Measurements from ENCODE around the gene GNAT1. TPM values are rescaled to one million over a fixed set of nuclear protein-coding genes. Genes with fewer than 3 reads are reported as not detected.

GNAT1 gene
- total RNA-seq, 1 donor from 2014 or later: 0.12 TPM

- TF ChIP-seq, protein P1, sequence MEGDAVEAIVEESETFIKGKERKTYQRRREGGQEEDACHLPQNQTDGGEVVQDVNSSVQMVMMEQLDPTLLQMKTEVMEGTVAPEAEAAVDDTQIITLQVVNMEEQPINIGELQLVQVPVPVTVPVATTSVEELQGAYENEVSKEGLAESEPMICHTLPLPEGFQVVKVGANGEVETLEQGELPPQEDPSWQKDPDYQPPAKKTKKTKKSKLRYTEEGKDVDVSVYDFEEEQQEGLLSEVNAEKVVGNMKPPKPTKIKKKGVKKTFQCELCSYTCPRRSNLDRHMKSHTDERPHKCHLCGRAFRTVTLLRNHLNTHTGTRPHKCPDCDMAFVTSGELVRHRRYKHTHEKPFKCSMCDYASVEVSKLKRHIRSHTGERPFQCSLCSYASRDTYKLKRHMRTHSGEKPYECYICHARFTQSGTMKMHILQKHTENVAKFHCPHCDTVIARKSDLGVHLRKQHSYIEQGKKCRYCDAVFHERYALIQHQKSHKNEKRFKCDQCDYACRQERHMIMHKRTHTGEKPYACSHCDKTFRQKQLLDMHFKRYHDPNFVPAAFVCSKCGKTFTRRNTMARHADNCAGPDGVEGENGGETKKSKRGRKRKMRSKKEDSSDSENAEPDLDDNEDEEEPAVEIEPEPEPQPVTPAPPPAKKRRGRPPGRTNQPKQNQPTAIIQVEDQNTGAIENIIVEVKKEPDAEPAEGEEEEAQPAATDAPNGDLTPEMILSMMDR (IDR thresholded peaks at IDR 0.05; ENCODE audit: unreplicated experiment): no peak
- Mint-ChIP-seq H3K4me1 (ENCODE audit: low read depth) (peaks cover 19% of the 10 kb centered on the region), H3K9me3 (ENCODE audit: low read depth) (no peaks in the 10 kb centered on the region), H3K4me3 (ENCODE audit: low read depth) (no peak overlapping the region), H3K27ac (no peak overlapping the region), H3K27me3 (no peaks in the 10 kb centered on the region), H3K36me3 (ENCODE audit: insufficient read depth) (peaks cover 2% of the 10 kb centered on the region)
- no peak for DNase-seq (ENCODE audit: low spot score, unreplicated experiment)
Measured at GRCh38 chr3:50164481-50164880, 26.9 kb upstream of the GNAT1 start.

- Mint-ChIP-seq H3K27ac (no peak overlapping the region), H3K4me1 (ENCODE audit: low read depth) (peaks cover 17% of the 10 kb centered on the region), H3K4me3 (ENCODE audit: low read depth) (no peak overlapping the region), H3K9me3 (ENCODE audit: low read depth) (no peaks in the 10 kb centered on the region), H3K36me3 (ENCODE audit: insufficient read depth) (no peaks in the 10 kb centered on the region), H3K27me3 (no peaks in the 10 kb centered on the region)
- TF ChIP-seq, protein P1 (IDR thresholded peaks at IDR 0.05; ENCODE audit: unreplicated experiment): no peak
- DNase-seq (ENCODE audit: low spot score, unreplicated experiment): no peak
Measured at GRCh38 chr3:50164984-50165909, 26.2 kb upstream of the GNAT1 start.

DNA sequence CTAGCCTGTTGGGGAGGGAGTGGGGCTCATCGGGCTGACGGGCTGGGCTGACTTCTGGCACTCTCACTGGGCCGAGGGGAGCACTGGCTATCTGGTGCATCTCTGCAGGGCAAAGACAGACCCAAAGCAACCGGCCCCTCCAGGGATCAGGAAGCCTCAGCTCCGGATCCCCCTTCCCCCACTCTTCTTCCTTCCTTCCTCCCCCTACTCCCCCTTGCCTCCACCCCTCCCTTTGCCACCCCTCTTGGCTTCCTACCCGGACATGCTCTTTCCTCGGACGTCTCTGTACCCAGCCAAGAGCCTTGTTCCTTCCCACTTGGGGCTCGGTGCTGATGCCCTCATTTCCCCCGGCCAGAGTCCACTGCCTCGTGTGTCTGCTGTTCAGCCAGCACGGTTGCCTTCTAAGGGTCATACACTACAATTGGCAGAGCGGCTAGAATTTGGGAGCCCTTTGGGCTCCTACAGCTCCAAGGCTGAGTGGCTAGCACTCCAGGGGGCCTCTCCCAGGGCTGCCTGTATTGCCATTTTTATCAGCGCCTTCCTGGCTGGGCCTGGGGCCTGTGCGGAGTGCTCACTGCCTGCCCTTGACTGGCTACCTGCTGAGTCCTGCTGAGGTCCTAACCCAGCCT lies 25.4 kb upstream of the GNAT1 start:
- H3K27ac Mint-ChIP-seq: no peak overlapping the region
- TF ChIP-seq, protein P1 (IDR thresholded peaks at IDR 0.05; ENCODE audit: unreplicated experiment): no peak
- no peaks in the 10 kb centered on the region for H3K27me3 Mint-ChIP-seq
- no peak for DNase-seq (ENCODE audit: low spot score, unreplicated experiment)
- no peaks in the 10 kb centered on the region for H3K36me3 Mint-ChIP-seq (ENCODE audit: insufficient read depth)
- no peak overlapping the region for H3K4me3 Mint-ChIP-seq (ENCODE audit: low read depth)
- H3K9me3 Mint-ChIP-seq (ENCODE audit: low read depth): no peaks in the 10 kb centered on the region
- H3K4me1 Mint-ChIP-seq (ENCODE audit: low read depth): peaks cover 17% of the 10 kb centered on the region

GRCh38 chr3:50166620-50167019 lies 24.8 kb upstream of the GNAT1 start:
- H3K27ac Mint-ChIP-seq: no peak overlapping the region

More at GRCh38 chr3:50166620-50167019, 24.8 kb upstream of the GNAT1 start:
- Mint-ChIP-seq H3K36me3 (ENCODE audit: insufficient read depth) (no peaks in the 10 kb centered on the region), H3K4me3 (ENCODE audit: low read depth) (no peak overlapping the region), H3K27me3 (no peaks in the 10 kb centered on the region), H3K4me1 (ENCODE audit: low read depth) (peaks cover 17% of the 10 kb centered on the region), H3K9me3 (ENCODE audit: low read depth) (no peaks in the 10 kb centered on the region)
- TF ChIP-seq, protein P1 (IDR thresholded peaks at IDR 0.05; ENCODE audit: unreplicated experiment): no peak
- DNase-seq (ENCODE audit: low spot score, unreplicated experiment): no peak

All from progenitor cell of endocrine pancreas (in vitro differentiated cells).